GM21447 (cell line): Measurements from ENCODE around the gene ABCA9.
"Not testable (repeated sequence)": the region's sequence is repeated elsewhere in the genome, so short reads cannot be mapped to it uniquely, and the experiment has no call there.

Experiments
- ATAC-seq: cut with Tn5 transposase; IDR thresholded peaks from one replicate; pipeline ENCODE4 v1.9.1; 2021; ENCODE audit not compliant: unreplicated experiment

Gene ABCA9

GRCh38 chr17:68955181-68955841, 105.4 kb downstream of the ABCA9 start, which contains the start of gene ABCA8:
Gene ABCA8, minus strand, starts transcription at chr17:68955392. Its CDS starts 13,358 bp downstream, at chr17:68942034.
- no peak for ATAC-seq

DNA sequence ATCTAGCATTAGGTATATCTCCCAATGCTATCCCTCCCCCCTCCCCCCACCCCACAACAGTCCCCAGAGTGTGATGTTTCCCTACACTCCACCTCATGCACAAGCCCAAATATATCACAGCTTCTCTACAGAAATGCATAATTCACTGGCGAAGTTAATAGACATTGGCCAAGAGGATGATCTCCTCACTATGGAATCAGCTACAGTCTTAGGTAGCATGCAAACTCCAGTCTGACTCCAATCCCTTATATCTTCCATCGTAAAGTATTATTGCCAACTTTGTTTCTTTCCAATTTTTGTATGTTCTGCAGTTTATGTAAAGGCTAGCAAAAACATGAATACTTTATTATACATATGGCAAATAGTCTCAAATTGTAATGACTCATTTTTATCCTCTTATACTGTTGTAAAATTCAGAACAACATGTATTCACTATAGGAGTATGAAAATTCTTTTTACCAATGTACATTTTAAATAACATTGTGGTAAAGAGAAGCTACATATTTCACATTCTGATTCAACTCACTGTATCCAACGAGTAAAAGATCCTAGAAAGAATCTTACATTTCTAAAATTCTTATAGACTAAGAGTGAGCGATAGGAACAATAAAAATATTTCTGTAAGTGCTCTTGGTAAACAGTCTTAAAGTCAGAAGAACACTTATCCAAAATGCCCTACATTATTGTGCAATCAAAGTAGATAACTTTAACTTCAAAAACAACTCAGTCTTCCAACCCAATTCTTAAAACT, 106.4 kb downstream of the ABCA9 start:
- ATAC-seq, result no peak

GRCh38 chr17:68953340-68953997, 107.3 kb downstream of the ABCA9 start:
- ATAC-seq, result no peak

DNA sequence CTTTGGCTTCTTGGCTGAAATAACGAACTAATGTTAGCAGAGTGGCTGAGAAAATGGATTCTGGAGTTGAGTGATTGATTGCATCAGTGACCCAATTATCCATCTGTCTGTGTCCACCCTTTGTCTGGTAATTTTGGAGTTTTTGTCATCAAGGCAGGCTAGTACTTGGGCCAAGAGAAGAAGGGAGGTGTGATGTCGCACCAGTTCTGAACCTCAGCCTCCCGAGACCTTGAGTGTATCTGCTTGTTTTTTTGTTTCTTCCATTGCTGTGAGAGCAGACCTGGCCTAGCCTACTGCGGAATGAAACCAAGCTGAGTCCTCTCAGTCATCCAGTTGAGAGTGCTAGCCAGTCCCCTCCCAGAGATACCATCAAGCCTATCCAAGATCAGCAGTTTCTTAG, 110.0 kb downstream of the ABCA9 start:
- no peak for ATAC-seq

GRCh38 chr17:68947868-68948267, 112.9 kb downstream of the ABCA9 start:
- ATAC-seq, result not testable (repeated sequence)

DNA sequence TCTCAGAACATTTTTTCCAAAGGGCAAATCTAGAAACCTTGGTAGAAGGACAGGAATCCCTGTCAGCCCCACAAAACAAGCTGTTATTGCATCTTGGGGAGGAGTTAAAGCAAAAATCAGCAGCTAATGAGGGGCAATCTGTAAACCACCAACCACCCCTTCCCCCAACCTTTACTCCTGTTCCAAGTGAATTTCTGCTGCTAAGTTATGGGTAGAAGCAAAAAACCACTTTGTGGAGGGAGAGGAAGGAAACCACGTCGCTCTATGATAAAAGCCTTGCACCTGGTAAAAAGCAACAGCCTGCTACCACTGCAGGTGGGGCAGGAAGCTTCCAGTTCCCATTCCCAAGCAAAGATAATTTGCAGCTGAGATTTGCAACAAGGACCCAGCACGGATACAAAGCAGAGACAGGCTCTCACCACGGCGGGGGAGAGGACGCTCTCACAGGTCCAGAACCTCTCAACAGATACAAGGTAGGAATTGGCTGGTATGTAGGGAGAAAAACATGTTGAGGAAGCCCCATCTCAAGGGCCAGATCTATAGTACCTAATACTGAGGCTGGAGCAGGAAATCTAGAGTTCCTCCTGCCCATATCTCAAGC, 116.2 kb downstream of the ABCA9 start:
- ATAC-seq, result no peak

DNA sequence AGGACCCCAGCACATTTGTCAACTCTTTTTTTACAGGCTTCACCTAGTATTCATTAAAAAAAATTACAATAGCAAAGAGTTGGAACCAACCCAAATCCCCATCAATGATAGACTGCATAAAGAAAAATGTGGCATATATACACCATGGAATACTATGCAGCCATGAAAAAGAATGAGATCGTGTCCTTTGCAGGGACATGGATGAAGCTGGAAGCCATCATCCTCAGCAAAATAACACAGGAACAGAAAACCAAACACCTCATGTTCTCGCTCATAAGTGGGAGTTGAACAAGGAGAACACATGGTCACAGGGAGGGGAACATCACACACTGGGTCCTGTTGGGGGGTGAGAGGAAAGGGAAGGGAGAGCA, 116.9 kb downstream of the ABCA9 start:
- ATAC-seq, result not testable (repeated sequence)

- ATAC-seq, result no peak
These were observed 117.5 kb downstream of the ABCA9 start for GRCh38 chr17:68943123-68943811.

DNA sequence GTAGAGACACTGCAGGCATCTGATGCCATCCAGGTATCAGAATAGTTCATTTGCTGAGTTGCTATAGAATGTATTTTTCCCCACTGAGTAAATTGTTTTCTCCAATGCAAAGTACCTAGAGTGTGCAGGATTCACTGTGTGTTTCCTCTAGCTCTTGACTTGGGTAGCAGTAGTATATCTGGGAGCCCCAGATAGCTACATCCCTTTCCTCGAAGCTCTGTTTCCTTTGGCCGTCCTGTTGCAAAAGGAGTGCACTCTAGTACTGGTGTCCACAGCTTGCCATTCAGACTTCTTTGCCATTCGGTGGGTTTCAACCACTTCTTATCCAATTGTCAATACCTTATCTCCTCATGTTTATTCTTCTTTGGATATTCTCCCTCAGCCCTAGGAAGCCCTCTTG, 118.3 kb downstream of the ABCA9 start:
- no peak for ATAC-seq

DNA sequence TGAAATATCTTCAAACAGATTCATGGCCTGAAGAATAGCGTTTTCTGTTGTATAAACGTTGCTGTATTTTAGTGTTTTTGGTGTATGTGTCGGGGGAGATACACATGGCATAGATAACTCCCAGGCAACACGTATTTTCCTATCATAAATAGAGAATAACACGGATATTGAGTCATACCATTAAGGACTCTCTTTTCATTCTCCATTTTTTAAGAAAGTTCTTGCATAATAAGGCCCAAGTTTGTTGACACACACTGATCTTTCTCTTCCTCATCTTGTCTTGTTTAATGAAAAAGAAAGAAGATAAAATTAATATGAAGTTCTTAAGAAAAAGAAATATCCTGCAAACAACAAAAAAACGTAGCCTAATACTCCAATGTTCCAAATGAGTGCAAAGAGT, 119.0 kb downstream of the ABCA9 start:
- no peak for ATAC-seq

DNA sequence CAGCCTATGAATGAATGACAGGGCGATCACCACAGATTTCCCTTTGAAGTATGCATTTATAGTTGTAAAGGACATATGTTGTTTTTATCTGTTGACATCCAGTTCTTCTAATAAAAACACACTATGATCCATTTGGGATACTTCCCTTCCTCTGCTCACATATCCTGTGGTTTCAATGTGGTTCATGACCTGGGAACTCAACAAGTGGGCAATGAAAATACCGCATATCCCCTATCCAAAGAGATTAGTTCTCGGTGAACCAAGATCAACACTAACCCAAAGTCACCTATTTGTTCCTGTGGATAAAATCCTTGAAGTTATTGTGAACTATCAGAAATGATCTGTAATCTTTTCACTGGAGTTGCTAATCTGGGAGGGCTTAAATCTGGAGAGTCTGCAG, 121.5 kb downstream of the ABCA9 start:
- no peak for ATAC-seq

DNA sequence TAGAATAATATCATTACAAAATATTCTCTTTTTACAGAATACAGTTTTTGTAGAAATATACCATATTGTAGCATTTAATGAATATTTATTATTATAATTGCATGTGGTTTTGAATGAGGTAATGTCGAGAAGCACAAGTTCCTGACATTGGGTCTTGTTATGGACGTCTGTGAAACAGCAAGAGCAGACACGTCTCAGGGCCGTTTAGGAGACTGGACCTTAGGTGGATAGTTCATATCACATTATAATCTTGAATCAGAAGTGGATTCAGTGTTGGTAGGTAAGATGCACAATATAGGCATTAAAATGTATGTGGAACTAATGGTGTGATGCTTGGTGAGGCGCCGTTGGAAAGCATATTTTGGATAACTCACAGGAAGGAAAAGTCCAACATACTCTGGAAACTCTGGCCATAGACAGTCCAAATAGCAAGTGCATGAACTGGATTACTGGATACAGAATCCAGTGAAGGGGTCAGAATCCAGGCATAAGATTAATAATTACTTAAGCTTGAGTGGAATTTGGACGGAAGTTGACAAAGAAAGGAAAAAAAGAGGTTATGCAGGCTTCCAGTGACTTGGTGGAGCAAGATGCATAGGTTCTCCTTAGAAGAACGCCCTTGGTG, 122.7 kb downstream of the ABCA9 start:
- ATAC-seq, result no peak

- ATAC-seq, result no peak
These were observed 133.2 kb downstream of the ABCA9 start for GRCh38 chr17:68927516-68927915.

DNA sequence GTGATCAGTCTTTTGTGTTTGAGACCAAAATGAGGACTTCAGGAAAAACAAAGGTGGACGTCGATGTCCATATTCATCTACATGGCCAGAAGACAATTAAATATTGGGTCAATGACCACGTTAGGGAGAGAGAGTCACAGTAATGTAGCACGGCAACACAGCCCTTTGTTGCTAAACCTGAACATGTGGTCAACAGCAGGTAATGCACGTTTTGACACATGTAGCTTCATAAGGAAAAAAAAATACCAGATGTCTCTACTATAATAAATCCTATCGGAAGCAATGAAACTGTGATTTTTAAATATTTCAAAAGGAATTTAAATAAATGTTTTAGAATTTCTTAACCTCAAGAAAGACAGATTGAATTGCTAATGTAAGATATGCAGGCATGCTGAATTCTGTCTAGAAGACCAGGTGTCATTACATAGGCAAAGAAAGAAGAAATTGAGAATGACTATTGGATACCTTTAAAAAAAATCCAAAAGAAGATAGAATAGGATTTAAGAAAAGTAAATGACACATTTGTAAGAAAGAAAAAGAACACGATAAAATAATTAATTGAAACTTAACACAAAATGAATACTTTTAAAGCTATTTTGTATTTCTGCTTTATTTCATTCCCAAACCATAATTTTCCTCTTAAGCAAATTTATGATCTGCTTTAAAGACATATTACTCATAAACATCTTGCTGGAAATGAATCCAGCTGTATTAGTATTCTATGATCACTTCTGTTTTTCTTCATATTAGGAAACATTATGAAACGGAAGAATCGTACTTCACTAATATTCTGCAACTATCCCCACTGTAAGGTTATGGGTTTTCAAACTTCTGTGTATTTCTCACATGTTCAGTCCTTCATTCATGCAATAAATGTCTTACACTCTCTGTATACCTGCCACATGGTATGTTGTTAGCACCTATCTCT, 135.7 kb downstream of the ABCA9 start:
- ATAC-seq, result no peak
